Heart right ventricle (tissue), 16 donors: ENCODE results near the gene SLC43A2. TPM values are rescaled to one million over a fixed set of nuclear protein-coding genes. Genes with fewer than 3 reads are reported as not detected.

Source experiments
- ATAC-seq, 8 donors: fragments of 200-7000 bp; cut with Tn5 transposase; one replicate each; pipeline ENCODE4 v1.9.1; 2020; ENCODE audit warnings: mild to moderate bottlenecking in 8 of 8, moderate library complexity in 8 of 8, moderate number of reproducible peaks in 1 of 8
- DNase-seq, 2 donors: peaks; one replicate each; pipeline ENCODE4 v3.0.0-alpha.2; 2020
- H3K27ac ChIP-seq, 10 donors: fragments of 200-600 bp; sonication (generic) in 2 of 10; one replicate each; pipeline versions ENCODE4 v1.5.0 to v1.8.0; 2020 to 2022; ENCODE audit warnings: mild to moderate bottlenecking in 3 of 10
- H3K27me3 ChIP-seq, 7 donors: fragments of 200-600 bp; one replicate each; pipeline ENCODE4 v1.8.0; 2021 to 2022; ENCODE audit warnings: mild to moderate bottlenecking in 2 of 7
- H3K36me3 ChIP-seq, 9 donors: fragments of 200-600 bp; sonication (generic) in 1 of 9; one replicate each; pipeline versions ENCODE4 v1.5.0 to v1.8.0; 2020 to 2022; ENCODE audit warnings: mild to moderate bottlenecking in 2 of 9
- H3K4me1 ChIP-seq, 9 donors: fragments of 200-600 bp; sonication (generic) in 1 of 9; one replicate each; pipeline versions ENCODE4 v1.5.0 to v1.8.0; 2020 to 2022; ENCODE audit warnings: mild to moderate bottlenecking in 4 of 9
- H3K4me3 ChIP-seq, 10 donors: fragments of 200-600 bp; sonication (generic) in 2 of 10; one replicate each; pipeline versions ENCODE4 v1.5.0 to v1.8.0; 2020 to 2022; ENCODE audit warnings: mild to moderate bottlenecking in 7 of 10, moderate library complexity in 2 of 10
- H3K9me3 ChIP-seq, 11 donors: fragments of 200-600 bp in 10 of 11; sonication (generic) in 2 of 11; one replicate each; pipeline versions ENCODE4 v1.5.0 to v1.8.0; 2013 to 2022; ENCODE audit warnings: mild to moderate bottlenecking in 2 of 11, control low read depth in 1 of 11, moderate library complexity in 1 of 11
- CTCF ChIP-seq, 9 donors: fragments of 200-600 bp; sonication (generic) in 2 of 9; IDR thresholded peaks; one replicate each; pipeline versions ENCODE4 v1.5.0 to v1.8.0; 2021 to 2022; ENCODE audit warnings: antibody characterized with exemption in 9 of 9, mild to moderate bottlenecking in 5 of 9, moderate library complexity in 1 of 9
- WGBS, 2 donors: extraction: QIAGEN DNeasy Blood & Tissue Kit; methylation state at CpG; one replicate each; pipeline ENCODE4 v1.1.7; 2013; ENCODE audit warnings: inconsistent platforms in 1 of 2; 5-methylcytosine and 5-hydroxymethylcytosine counted together
- intact Hi-C, 10 donors: fragments of 100-400 bp; cut with DNase I; formaldehyde crosslinking; loops; one replicate each; pipeline versions ENCODE4 v1.11.1 to v1.14.2; 2022
- polyA plus RNA-seq, 2 donors: library from polyadenylated mRNA; stranded (reverse); fragments of 200-250 nt; gene quantifications; one replicate each; pipeline ENCODE4 v1.2.3, GENCODE V29; 2013
- total RNA-seq, 10 donors: library from RNA; stranded (reverse); fragmentation: NEBNext Ultra II Directional in 3 of 10; extraction: Animal tissue kit (Norgen Biotek cat#: 25700) in 3 of 10; gene quantifications; one replicate each; pipeline versions ENCODE4 v1.2.1 to v1.2.4, GENCODE V29; 2021 to 2023
- donor health status: Arrhythmogenic right ventricular cardiomyopathy.
- donor health status: ischemic (EF 13 %, LVEDD 7.1; RV severe dilation, severe dysfunction).
- donor health status: healthy with polysubstance abuse.
- donor health status: DM: no; HTN: yes; CAD: no.
- donor health status: DM: no; HTN: no; CAD: no.
- donor health status: ischemic (EF 25% LVEDD 6.9; RV normal size, moderate dysfunction).
- donor health status: ischemic (EF 25% LVEDD 5.7; RV mildly dilated, moderate dysfunction).
- donor health status: healthy.
- donor health status: DM: yes; HTN: yes; CAD: no.
- donor health status: Ischemic cardiomyopathy.
- donor health status: ischemic (EF 35%, LVEDD 5.7; RV mildly dilated, moderate dysfunction).
- donor health status: nonischemic (EF 11% LVEDD 7.7; RV severe dilation, severe dysfunction).
- donor health status: DM: yes; HTN: yes; CAD: no.
- donor health status: PGD.
- donor health status: ischemic (EF 29% LVEDD 5.4; RV normal size, mild dysfunction).
- donor health status: nonischemic (EF 23%, LVEDD 6.1; RV moderate dilation, normal function).

Gene SLC43A2
- total and polyA plus RNA-seq, 12 donors = 1.6 to 16.4 (median 6.1) TPM

GRCh38 chr17:1521086-1521640 is 107.5 kb downstream of the SLC43A2 start:
- Histone ChIP-seq H3K27me3 (no peaks in the 10 kb centered on the region), H3K36me3 (peaks cover 0 to 83% (median 16%) of the 10 kb centered on the region in 9 donors), H3K4me1 (peaks cover 3 to 18% (median 10%) of the 10 kb centered on the region in 9 donors), H3K27ac (no peak overlapping the region), H3K4me3 (no peak overlapping the region), H3K9me3 (no peaks in the 10 kb centered on the region)
- 80 to 81% methylated on average over 10 of the region's 10 CpGs for WGBS, 2 donors
- no peak for ATAC-seq
- intact Hi-C loops = loop anchor here in 1 of 10 donors (5.0 kb wide), 1 partner anchor 104 kb away; no protein-coding TSS in a partner anchor
- no peak for TF ChIP-seq CTCF (IDR thresholded peaks at IDR 0.05)
- DNase-seq = no peak

GRCh38 chr17:1519678-1520077 is 109.0 kb downstream of the SLC43A2 start:
- ATAC-seq (no peak), DNase-seq (no peak)
- intact Hi-C loops = loop anchor here in 9 of 10 donors (5.0 to 10.0 kb wide), 10 partner anchors 62 to 262 kb away; partner anchors contain the start of genes CRK (in 4 of the 9), TRARG1 (in 3 of the 9) and BHLHA9 (in 2 of the 9)
- no peak overlapping the region for H3K27ac ChIP-seq
- no peak for TF ChIP-seq CTCF (IDR thresholded peaks at IDR 0.05)
- no peaks in the 10 kb centered on the region for H3K27me3 ChIP-seq
- 86 to 94% methylated on average over 7 of the region's 7 CpGs for WGBS, 2 donors
- peaks cover 0 to 68% (median 13%) of the 10 kb centered on the region in 9 donors for H3K36me3 ChIP-seq
- no peak overlapping the region for H3K4me3 ChIP-seq
- H3K4me1 ChIP-seq = peaks cover 7 to 28% (median 23%) of the 10 kb centered on the region in 9 donors
- H3K9me3 ChIP-seq = no peaks in the 10 kb centered on the region

Other genes starting within 250 kb of the SLC43A2 start
- gene YWHAE, start 228.6 kb downstream of the SLC43A2 start, total RNA-seq = 100 to 1,000 TPM; 600 to 791 (median 620) TPM
- 100 to 1,000 TPM; 478 to 505 TPM for gene YWHAE, start 228.6 kb downstream of the SLC43A2 start, polyA plus RNA-seq
- 10 to 100 TPM; 30.4 to 47.5 (median 37.9) TPM for gene CRK, start 172.6 kb downstream of the SLC43A2 start, total RNA-seq
- gene CRK, start 172.6 kb downstream of the SLC43A2 start, polyA plus RNA-seq = 10 to 100 TPM; 22.2 to 29.4 TPM
- gene MYO1C, start 136.1 kb downstream of the SLC43A2 start, total RNA-seq = 100 to 1,000 TPM; 131 to 229 (median 179) TPM
- 100 to 1,000 TPM; 101 to 120 TPM for gene MYO1C, start 136.1 kb downstream of the SLC43A2 start, polyA plus RNA-seq
- gene INPP5K, start 112.2 kb downstream of the SLC43A2 start, total RNA-seq = 10 to 100 TPM; 26.8 to 41.2 (median 32.7) TPM
- 10 to 100 TPM; 38.6 to 45.5 TPM for gene INPP5K, start 112.2 kb downstream of the SLC43A2 start, polyA plus RNA-seq
- 10 to 100 TPM; 39.5 to 61.0 (median 50.6) TPM for gene PITPNA, start 66.0 kb downstream of the SLC43A2 start, total RNA-seq
- gene PITPNA, start 66.0 kb downstream of the SLC43A2 start, polyA plus RNA-seq = 10 to 100 TPM in 1 of 2 donors, 1 to 10 TPM in 1; 8.0 to 36.9 TPM
- 10 to 100 TPM in 7 of 10 donors, 1 to 10 TPM in 3; 7.6 to 18.8 (median 13.2) TPM for gene SCARF1, start 16.9 kb upstream of the SLC43A2 start, total RNA-seq
- 10 to 100 TPM; 10.2 to 22.6 TPM for gene SCARF1, start 16.9 kb upstream of the SLC43A2 start, polyA plus RNA-seq
- 10 to 100 TPM; 54.0 to 87.8 (median 63.2) TPM for gene RILP, start 21.0 kb upstream of the SLC43A2 start, total RNA-seq
- 100 to 1,000 TPM in 1 of 2 donors, 10 to 100 TPM in 1; 47.5 to 152 TPM for gene RILP, start 21.0 kb upstream of the SLC43A2 start, polyA plus RNA-seq
- 100 to 1,000 TPM; 137 to 205 (median 179) TPM for gene PRPF8, start 56.0 kb upstream of the SLC43A2 start, total RNA-seq
- 100 to 1,000 TPM in 1 of 2 donors, 10 to 100 TPM in 1; 79.1 to 107 TPM for gene PRPF8, start 56.0 kb upstream of the SLC43A2 start, polyA plus RNA-seq
- gene TLCD2, start 81.5 kb upstream of the SLC43A2 start, total RNA-seq = 1 to 10 TPM in 9 of 10 donors, under 1 TPM in 1; 0.96 to 6.0 (median 1.9) TPM
- gene TLCD2, start 81.5 kb upstream of the SLC43A2 start, polyA plus RNA-seq = 1 to 10 TPM; 1.6 to 3.2 TPM
- gene WDR81, start 95.9 kb upstream of the SLC43A2 start, total RNA-seq = 10 to 100 TPM in 4 of 10 donors, 1 to 10 TPM in 6; 7.7 to 16.9 (median 9.2) TPM
- 10 to 100 TPM in 1 of 2 donors, 1 to 10 TPM in 1; 8.5 to 14.9 TPM for gene WDR81, start 95.9 kb upstream of the SLC43A2 start, polyA plus RNA-seq
- 1 to 10 TPM in 3 of 10 donors, under 1 TPM in 5, not detected in 2; 0.18 to 1.3 (median 0.41) TPM for gene SERPINF2, start 114.0 kb upstream of the SLC43A2 start, total RNA-seq
- 1 to 10 TPM; 2.0 to 2.8 TPM for gene SERPINF2, start 114.0 kb upstream of the SLC43A2 start, polyA plus RNA-seq
- 100 to 1,000 TPM in 4 of 10 donors, 10 to 100 TPM in 6; 26.2 to 185 (median 89.1) TPM for gene SERPINF1, start 133.2 kb upstream of the SLC43A2 start, total RNA-seq
- gene SERPINF1, start 133.2 kb upstream of the SLC43A2 start, polyA plus RNA-seq = 100 to 1,000 TPM; 181 to 247 TPM
- gene SMYD4, start 201.1 kb upstream of the SLC43A2 start, total RNA-seq = 10 to 100 TPM in 4 of 10 donors, 1 to 10 TPM in 6; 7.2 to 13.5 (median 9.3) TPM
- 1 to 10 TPM; 4.6 to 6.9 TPM for gene SMYD4, start 201.1 kb upstream of the SLC43A2 start, polyA plus RNA-seq
- gene RPA1, start 201.2 kb upstream of the SLC43A2 start, total RNA-seq = 10 to 100 TPM; 51.1 to 96.6 (median 75.4) TPM
- gene RPA1, start 201.2 kb upstream of the SLC43A2 start, polyA plus RNA-seq = 10 to 100 TPM in 1 of 2 donors, 1 to 10 TPM in 1; 7.2 to 32.3 TPM